Natural killer cell (primary cell): ENCODE results near the gene LNPEP. TPM values are rescaled to one million over a fixed set of nuclear protein-coding genes. Genes with fewer than 3 reads are reported as not detected.
"Not testable (repeated sequence)": the region's sequence is repeated elsewhere in the genome, so short reads cannot be mapped to it uniquely, and the experiment has no call there.

Source experiments
- ATAC-seq, 3 donors: fragments of 150-1000 bp in 2 of 3; fragments of 200-7000 bp in 1 of 3; cut with Tn5 transposase; 1 replicate in 1 of 3; 2 replicates in 2 of 3; pipeline ENCODE4 v1.10.0; 2021; ENCODE audit warnings: mild to moderate bottlenecking in 2 of 3, moderate library complexity in 2 of 3
- DNase-seq, 2 donors: peaks; one replicate each; pipeline versions ENCODE4 v3.0.0 to v3.0.0-alpha.2; 2013 to 2021; ENCODE audit warnings: mixed read lengths in 1 of 2
- H3K27ac ChIP-seq: one replicate; pipeline ENCODE4 v1.5.1; 2013; ENCODE audit warnings: mild to moderate bottlenecking, low read length
- H3K27me3 ChIP-seq: one replicate; pipeline ENCODE4 v1.6.1; 2013; ENCODE audit warnings: low read length; ENCODE audit not compliant: control insufficient read depth, insufficient read depth
- H3K36me3 ChIP-seq: one replicate; pipeline ENCODE4 v1.6.1; 2013; ENCODE audit warnings: low read length; ENCODE audit not compliant: control insufficient read depth, insufficient read depth
- H3K4me1 ChIP-seq: one replicate; pipeline ENCODE4 v1.6.1; 2013; ENCODE audit warnings: low read length; ENCODE audit not compliant: control insufficient read depth, insufficient read depth
- H3K4me3 ChIP-seq: one replicate; pipeline ENCODE4 v1.5.1; 2013; ENCODE audit warnings: low read length
- H3K9me3 ChIP-seq: one replicate; pipeline ENCODE4 v1.6.1; 2013; ENCODE audit warnings: low read length; ENCODE audit not compliant: control insufficient read depth, insufficient read depth
- H3K27ac Mint-ChIP-seq, 2 donors: one replicate each; pipeline ENCODE4 v1.8.0; 2022; ENCODE audit warnings: mild to moderate bottlenecking in 2 of 2, mixed read lengths in 2 of 2, moderate library complexity in 1 of 2
- H3K27me3 Mint-ChIP-seq, 2 donors: one replicate each; pipeline ENCODE4 v1.8.0; 2022; ENCODE audit warnings: low read depth in 2 of 2, mixed read lengths in 2 of 2
- H3K36me3 Mint-ChIP-seq: one replicate; pipeline ENCODE4 v1.8.0; 2022; ENCODE audit warnings: mixed read lengths
- H3K4me1 Mint-ChIP-seq, 2 donors: one replicate each; pipeline ENCODE4 v1.8.0; 2022; ENCODE audit warnings: mixed read lengths in 2 of 2
- H3K4me3 Mint-ChIP-seq: one replicate; pipeline ENCODE4 v1.8.0; 2022; ENCODE audit warnings: mild to moderate bottlenecking, moderate library complexity, mixed read lengths
- H3K9me3 Mint-ChIP-seq, 2 donors: one replicate each; pipeline ENCODE4 v1.8.0; 2022; ENCODE audit warnings: mixed read lengths in 2 of 2
- WGBS: methylation state at CpG from one replicate; pipeline ENCODE4 v1.1.7; 2013; ENCODE audit warnings: missing lambda C conversion rate; ENCODE audit not compliant: insufficient coverage; 5-methylcytosine and 5-hydroxymethylcytosine counted together
- intact Hi-C: fragments of 100-400 bp; cut with micrococcal nuclease; formaldehyde crosslinking; loops from one replicate; pipeline ENCODE4 v1.14.2; 2022
- total RNA-seq, 4 donors: library from RNA; stranded (reverse); fragments of 120-200 nt in 1 of 4; gene quantifications; one replicate each; pipeline versions ENCODE4 v1.2.3 to v1.2.4, GENCODE V29; 2013 to 2022
- TF ChIP-seq, protein P1 (sequence below): fragments of 200-600 bp; IDR thresholded peaks from one replicate; pipeline ENCODE4 v1.8.0; 2022; ENCODE audit warnings: antibody characterized with exemption

LNPEP gene
- total RNA-seq, 3 donors from 2014 or later (not counting 1 experiment from before 2014, with no cell fraction given) = 126 to 162 (median 135) TPM

GRCh38 chr5:96928931-96929708 lies 6.8 kb upstream of the LNPEP start:
- Histone ChIP-seq H3K4me3 (no peak overlapping the region), H3K27me3 (no peaks in the 10 kb centered on the region), H3K36me3 (no peaks in the 10 kb centered on the region), H3K9me3 (no peaks in the 10 kb centered on the region), H3K27ac (no peak overlapping the region), H3K4me1 (peaks cover 15% of the 10 kb centered on the region)
- no peak overlapping the region for H3K4me3 Mint-ChIP-seq
- intact Hi-C loops = no loop called here
- WGBS = 93% methylated on average over 7 of the region's 7 CpGs
- TF ChIP-seq, protein P1, sequence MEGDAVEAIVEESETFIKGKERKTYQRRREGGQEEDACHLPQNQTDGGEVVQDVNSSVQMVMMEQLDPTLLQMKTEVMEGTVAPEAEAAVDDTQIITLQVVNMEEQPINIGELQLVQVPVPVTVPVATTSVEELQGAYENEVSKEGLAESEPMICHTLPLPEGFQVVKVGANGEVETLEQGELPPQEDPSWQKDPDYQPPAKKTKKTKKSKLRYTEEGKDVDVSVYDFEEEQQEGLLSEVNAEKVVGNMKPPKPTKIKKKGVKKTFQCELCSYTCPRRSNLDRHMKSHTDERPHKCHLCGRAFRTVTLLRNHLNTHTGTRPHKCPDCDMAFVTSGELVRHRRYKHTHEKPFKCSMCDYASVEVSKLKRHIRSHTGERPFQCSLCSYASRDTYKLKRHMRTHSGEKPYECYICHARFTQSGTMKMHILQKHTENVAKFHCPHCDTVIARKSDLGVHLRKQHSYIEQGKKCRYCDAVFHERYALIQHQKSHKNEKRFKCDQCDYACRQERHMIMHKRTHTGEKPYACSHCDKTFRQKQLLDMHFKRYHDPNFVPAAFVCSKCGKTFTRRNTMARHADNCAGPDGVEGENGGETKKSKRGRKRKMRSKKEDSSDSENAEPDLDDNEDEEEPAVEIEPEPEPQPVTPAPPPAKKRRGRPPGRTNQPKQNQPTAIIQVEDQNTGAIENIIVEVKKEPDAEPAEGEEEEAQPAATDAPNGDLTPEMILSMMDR = no peak
- DNase-seq (peak in 1 of 2 donors; percentile 53), ATAC-seq (no peak)
- H3K27me3 Mint-ChIP-seq = no peaks in the 10 kb centered on the region
- H3K4me1 Mint-ChIP-seq = peaks cover 43 to 49% of the 10 kb centered on the region in 2 donors
- H3K9me3 Mint-ChIP-seq = no peaks in the 10 kb centered on the region
- no peaks in the 10 kb centered on the region for H3K36me3 Mint-ChIP-seq
- H3K27ac Mint-ChIP-seq = peak overlapping the region in 1 of 2 donors; percentile 64

DNA sequence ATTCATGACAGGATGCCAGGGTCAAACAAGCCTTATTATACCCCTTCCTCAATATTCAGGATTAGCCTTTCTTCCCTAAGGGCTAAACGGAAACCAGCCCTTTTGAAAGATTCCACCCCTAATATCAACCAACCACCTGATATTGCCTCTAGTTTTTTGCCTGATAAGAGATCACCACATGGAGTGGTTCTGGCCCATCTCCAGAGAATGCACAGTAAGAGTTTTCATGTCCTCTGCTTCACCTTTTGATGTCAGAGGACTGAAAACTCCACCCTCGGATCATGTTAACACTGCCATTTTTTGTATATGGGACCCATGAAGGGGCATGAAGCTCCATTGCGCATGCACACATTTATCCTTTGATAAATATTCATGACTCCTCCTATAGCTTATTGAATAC lies 5.8 kb upstream of the LNPEP start:
- Histone ChIP-seq H3K4me3 (no peak overlapping the region), H3K4me1 (peaks cover 15% of the 10 kb centered on the region), H3K36me3 (no peaks in the 10 kb centered on the region), H3K27me3 (no peaks in the 10 kb centered on the region), H3K9me3 (no peaks in the 10 kb centered on the region), H3K27ac (no peak overlapping the region)
- WGBS = 96% methylated on average over 3 of the region's 3 CpGs
- H3K4me3 Mint-ChIP-seq = no peak overlapping the region
- intact Hi-C loops = no loop called here
- TF ChIP-seq, protein P1 = no peak
- ATAC-seq (no peak), DNase-seq (no peak)
- H3K9me3 Mint-ChIP-seq = no peaks in the 10 kb centered on the region
- H3K4me1 Mint-ChIP-seq = peaks cover 49 to 57% of the 10 kb centered on the region in 2 donors
- no peaks in the 10 kb centered on the region for H3K36me3 Mint-ChIP-seq
- H3K27me3 Mint-ChIP-seq = no peaks in the 10 kb centered on the region
- H3K27ac Mint-ChIP-seq = peak overlapping the region in 1 of 2 donors; percentile 29

DNA sequence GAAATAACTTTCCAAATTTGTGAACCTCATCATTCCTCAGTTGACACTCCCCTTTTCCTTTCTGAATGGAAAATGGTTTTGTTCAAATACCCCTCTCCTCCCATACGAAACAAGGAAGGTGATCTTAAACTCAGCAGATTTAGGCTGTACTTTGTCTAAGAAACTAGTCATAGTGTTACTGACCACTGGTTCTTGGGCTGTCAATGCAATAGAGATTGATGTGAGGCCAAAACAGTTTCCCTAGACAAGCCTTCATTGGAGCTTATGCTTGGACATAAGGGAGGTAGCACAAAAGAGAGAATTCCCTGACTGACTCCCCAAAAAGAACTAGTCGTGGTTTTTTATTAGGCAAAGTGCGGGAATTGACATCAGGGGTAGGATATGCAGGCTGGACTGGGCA lies 5.3 kb upstream of the LNPEP start:
- Histone ChIP-seq H3K4me3 (no peak overlapping the region), H3K9me3 (no peaks in the 10 kb centered on the region), H3K36me3 (no peaks in the 10 kb centered on the region), H3K27me3 (no peaks in the 10 kb centered on the region), H3K27ac (no peak overlapping the region), H3K4me1 (peaks cover 15% of the 10 kb centered on the region)
- ATAC-seq (no peak), DNase-seq (no peak)
- TF ChIP-seq, protein P1 = no peak
- H3K9me3 Mint-ChIP-seq = no peaks in the 10 kb centered on the region
- WGBS = 100% methylated on average over 3 of the region's 3 CpGs
- intact Hi-C loops = no loop called here
- H3K36me3 Mint-ChIP-seq = no peaks in the 10 kb centered on the region
- H3K4me3 Mint-ChIP-seq = no peak overlapping the region
- no peaks in the 10 kb centered on the region for H3K27me3 Mint-ChIP-seq
- H3K27ac Mint-ChIP-seq = peak overlapping the region in 1 of 2 donors; percentile 29
- H3K4me1 Mint-ChIP-seq = peaks cover 54 to 62% of the 10 kb centered on the region in 2 donors

- Mint-ChIP-seq H3K27ac (peak overlapping the region; percentile 51 to 93), H3K4me1 (peaks cover 54 to 66% of the 10 kb centered on the region in 2 donors), H3K4me3 (peak overlapping the region; percentile 28)
- H3K27ac ChIP-seq, DNase-seq, H3K27me3 Mint-ChIP-seq, H3K36me3 ChIP-seq, H3K36me3 Mint-ChIP-seq, H3K27me3 ChIP-seq, H3K9me3 Mint-ChIP-seq, intact Hi-C loops, ATAC-seq, H3K4me3 ChIP-seq, H3K9me3 ChIP-seq: not testable (repeated sequence)
- WGBS = 97% methylated on average over 2 of the region's 2 CpGs
- H3K4me1 ChIP-seq = peaks cover 15% of the 10 kb centered on the region
Observed at GRCh38 chr5:96931037-96931436, 4.8 kb upstream of the LNPEP start.
